OCI-LY1 (cell line): Measurements from ENCODE around the gene QRICH1.

Experiments used
- H2AFZ ChIP-seq: fragments of 200-600 bp; sonication (generic), shearing (Covaris generic); 2 replicates; pipeline ENCODE4 v1.6.0; 2014; ENCODE audit warnings: antibody characterized with exemption, mild to moderate bottlenecking, low read length
- H3F3A ChIP-seq: fragments of 200-600 bp; sonication (generic), shearing (Covaris generic); 2 replicates; pipeline ENCODE4 v1.6.0; 2014; ENCODE audit warnings: mild to moderate bottlenecking, antibody characterized with exemption, low read length, moderate library complexity; ENCODE audit not compliant: insufficient read depth
- H3K27ac ChIP-seq: fragments of 200-600 bp; sonication (generic); 2 replicates; pipeline ENCODE4 v1.5.1; 2014; ENCODE audit warnings: low read length, mixed run types, mild to moderate bottlenecking, low read depth; ENCODE audit not compliant: poor library complexity, severe bottlenecking
- H3K27me3 ChIP-seq: fragments of 200-600 bp; sonication (generic); 2 replicates; pipeline ENCODE4 v1.6.0; 2014; ENCODE audit warnings: antibody characterized with exemption, mild to moderate bottlenecking, low read length, moderate library complexity; ENCODE audit not compliant: insufficient read depth
- H3K36me3 ChIP-seq: fragments of 200-600 bp; sonication (generic); 2 replicates; pipeline ENCODE4 v1.6.1; 2014; ENCODE audit warnings: mild to moderate bottlenecking, antibody characterized with exemption, low read length, moderate library complexity, mixed read lengths; ENCODE audit not compliant: insufficient read depth
- H3K4me1 ChIP-seq: fragments of 200-600 bp; sonication (generic); 2 replicates; pipeline ENCODE4 v1.5.1; 2014; ENCODE audit warnings: mild to moderate bottlenecking, low read length, moderate library complexity; ENCODE audit not compliant: insufficient read depth, severe bottlenecking
- H3K4me2 ChIP-seq: fragments of 200-600 bp; sonication (generic), shearing (Covaris generic); 2 replicates; pipeline ENCODE4 v1.6.1; 2014; ENCODE audit warnings: low read length
- H3K4me3 ChIP-seq: fragments of 200-600 bp; sonication (generic); 2 replicates; pipeline ENCODE4 v1.5.1; 2014; ENCODE audit warnings: low read length, low read depth, mild to moderate bottlenecking, mixed read lengths; ENCODE audit not compliant: poor library complexity, severe bottlenecking
- H3K79me2 ChIP-seq: fragments of 200-600 bp; shearing (Covaris generic); 2 replicates; pipeline ENCODE4 v1.6.1; 2016; ENCODE audit warnings: mixed run types, low read length, mixed read lengths; ENCODE audit not compliant: insufficient read depth
- H3K9ac ChIP-seq: fragments of 200-600 bp; sonication (generic), shearing (Covaris generic); 2 replicates; pipeline ENCODE4 v1.6.1; 2014; ENCODE audit warnings: mild to moderate bottlenecking, low read length, mixed read lengths
- H3K9me2 ChIP-seq: fragments of 200-600 bp; sonication (generic), shearing (Covaris generic); 2 replicates; pipeline ENCODE4 v1.6.1; 2014; ENCODE audit warnings: low read depth, mild to moderate bottlenecking, low read length, mixed read lengths
- H3K9me3 ChIP-seq: fragments of 200-600 bp; shearing (Covaris generic); 2 replicates; pipeline ENCODE4 v1.6.1; 2014; ENCODE audit warnings: low read length, mixed read lengths
- H4K20me1 ChIP-seq: fragments of 200-600 bp; sonication (generic), shearing (Covaris generic); 2 replicates; pipeline ENCODE4 v1.6.0; 2016; ENCODE audit warnings: mild to moderate bottlenecking, low read length; ENCODE audit not compliant: insufficient read depth
- CTCF ChIP-seq: fragments of 200-600 bp; sonication (generic), shearing (Covaris generic); IDR thresholded peaks from 2 replicates; pipeline ENCODE4 v1.5.1; 2017; ENCODE audit warnings: mild to moderate bottlenecking, antibody characterized with exemption, low read length, moderate library complexity, mixed read lengths
- EZH2 ChIP-seq: fragments of 200-600 bp; sonication (generic), shearing (Covaris generic); IDR thresholded peaks from 2 replicates; pipeline ENCODE4 v1.8.0; 2017; ENCODE audit warnings: borderline replicate concordance, mixed run types, mild to moderate bottlenecking, antibody characterized with exemption, low read length, moderate library complexity, mixed read lengths

The QRICH1 gene

DNA sequence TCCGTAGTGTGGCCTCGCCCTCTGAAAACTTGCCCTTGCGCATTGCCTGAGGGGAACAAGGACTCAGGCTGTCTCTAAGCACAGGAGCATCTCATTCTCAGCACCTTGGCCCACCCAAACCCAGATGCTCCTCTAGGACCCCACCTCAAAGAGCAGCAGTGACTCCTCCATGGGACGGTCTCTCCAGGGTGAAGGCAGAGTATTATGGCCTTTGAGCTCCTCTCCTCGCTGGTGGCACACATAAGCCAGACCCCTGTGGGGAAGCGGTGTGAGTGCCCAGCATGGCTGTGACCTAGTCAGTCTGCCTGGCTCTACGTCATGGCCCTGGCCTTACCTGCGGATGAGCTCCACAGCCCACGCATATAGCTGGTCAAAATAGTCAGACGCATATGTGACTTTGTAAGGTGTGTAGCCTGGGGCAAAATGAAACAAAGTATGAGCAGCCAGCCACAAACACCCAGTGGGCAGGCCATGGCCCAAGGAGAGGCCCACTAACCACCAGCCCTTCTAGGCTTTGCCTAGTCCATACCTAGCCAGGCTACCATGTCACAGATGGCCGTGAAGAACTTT, 6.3 kb upstream of the QRICH1 start:
- no peak overlapping the region for H3K4me3 ChIP-seq
- H3F3A ChIP-seq = no peaks in the 10 kb centered on the region
- no peaks in the 10 kb centered on the region for H3K9me2 ChIP-seq
- peaks cover 10% of the 10 kb centered on the region; the same call in 1 of the 2 replicates for H3K79me2 ChIP-seq
- H3K4me2 ChIP-seq = no peak overlapping the region
- H2AFZ ChIP-seq = no peak overlapping the region
- H3K9ac ChIP-seq = no peak overlapping the region
- H4K20me1 ChIP-seq = no peaks in the 10 kb centered on the region
- H3K4me1 ChIP-seq = peaks cover 14% of the 10 kb centered on the region
- no peak for TF ChIP-seq EZH2
- TF ChIP-seq CTCF = no peak
- peaks cover 70% of the 10 kb centered on the region for H3K36me3 ChIP-seq
- H3K27me3 ChIP-seq = no peaks in the 10 kb centered on the region
- no peaks in the 10 kb centered on the region for H3K9me3 ChIP-seq
- no peak overlapping the region for H3K27ac ChIP-seq

DNA sequence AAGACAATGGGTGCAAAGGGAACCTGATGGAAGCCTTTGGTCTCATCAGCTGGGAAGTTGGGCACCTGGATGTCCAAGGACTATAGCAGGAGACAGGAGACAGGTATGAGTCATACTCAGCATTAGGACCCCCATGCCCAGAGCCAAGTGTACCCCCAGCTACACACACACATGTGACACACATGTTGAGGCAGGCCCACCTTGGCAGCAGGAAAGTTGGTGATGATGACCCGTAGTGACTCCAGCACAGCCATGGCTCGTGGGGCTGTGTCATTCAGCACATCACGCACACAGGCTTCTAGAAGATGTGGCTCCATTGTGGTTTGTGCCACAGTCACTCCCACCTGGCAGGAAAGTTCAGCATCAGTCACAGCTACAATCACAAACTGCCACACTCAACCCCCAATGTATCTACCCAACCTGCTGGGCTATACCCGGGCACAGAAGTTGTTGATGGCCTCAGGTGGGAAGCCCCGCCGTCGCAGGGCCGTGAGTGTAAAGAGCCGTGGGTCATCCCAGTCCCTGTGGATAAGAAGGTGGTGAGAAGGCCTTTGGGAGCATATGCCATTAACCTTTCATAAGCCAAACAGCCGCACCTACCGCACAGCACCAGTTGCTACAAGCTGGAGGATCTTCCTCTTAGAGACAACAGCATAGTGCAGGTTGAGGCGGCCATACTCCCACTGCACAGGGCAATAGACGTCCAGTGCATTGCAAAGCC, 5.2 kb upstream of the QRICH1 start:
- H3K36me3 ChIP-seq = peaks cover 70% of the 10 kb centered on the region
- no peak overlapping the region for H3K9ac ChIP-seq
- H3K79me2 ChIP-seq = peaks cover 8% of the 10 kb centered on the region; the same call in 1 of the 2 replicates
- H2AFZ ChIP-seq = no peak overlapping the region
- H3K27me3 ChIP-seq = no peaks in the 10 kb centered on the region
- no peaks in the 10 kb centered on the region for H3K9me2 ChIP-seq
- no peak overlapping the region for H3K4me2 ChIP-seq
- H3K4me3 ChIP-seq = no peak overlapping the region
- H3F3A ChIP-seq = no peaks in the 10 kb centered on the region
- H3K4me1 ChIP-seq = peaks cover 17% of the 10 kb centered on the region
- no peak for TF ChIP-seq CTCF
- no peak for TF ChIP-seq EZH2
- no peak overlapping the region for H3K27ac ChIP-seq
- no peaks in the 10 kb centered on the region for H3K9me3 ChIP-seq
- H4K20me1 ChIP-seq = no peaks in the 10 kb centered on the region

GRCh38 chr3:49098429-49098828, 4.6 kb upstream of the QRICH1 start:
- H3K4me2 ChIP-seq = no peak overlapping the region
- no peak overlapping the region for H3K9ac ChIP-seq
- peaks cover 11% of the 10 kb centered on the region for H3K4me1 ChIP-seq
- H3K79me2 ChIP-seq = peaks cover 2% of the 10 kb centered on the region; the same call in 1 of the 2 replicates
- peaks cover 70% of the 10 kb centered on the region for H3K36me3 ChIP-seq
- H3K27ac ChIP-seq = no peak overlapping the region
- H4K20me1 ChIP-seq = no peaks in the 10 kb centered on the region
- no peak overlapping the region for H3K4me3 ChIP-seq
- H3F3A ChIP-seq = no peaks in the 10 kb centered on the region
- H3K9me3 ChIP-seq = no peaks in the 10 kb centered on the region
- H3K27me3 ChIP-seq = no peaks in the 10 kb centered on the region
- H2AFZ ChIP-seq = no peak overlapping the region
- no peak for TF ChIP-seq EZH2
- TF ChIP-seq CTCF = no peak
- no peaks in the 10 kb centered on the region for H3K9me2 ChIP-seq
